Measurements from ENCODE around the gene TMEM87B. TPM values are rescaled to one million over a fixed set of nuclear protein-coding genes. Genes with fewer than 3 reads are reported as not detected.
"Not testable (repeated sequence)": the region's sequence is repeated elsewhere in the genome, so short reads cannot be mapped to it uniquely, and the experiment has no call there.

The TMEM87B gene
- total and polyA plus RNA-seq, 9 donors: 7.1 to 23.8 (median 13.2) TPM

GRCh38 chr2:112137516-112138158 is 82.6 kb downstream of the TMEM87B start:
- DNase-seq: no peak
- H3K27ac ChIP-seq: no peak overlapping the region

GRCh38 chr2:112138159-112139032 is 83.3 kb downstream of the TMEM87B start, which contains the start of gene FBLN7:
TSS of gene FBLN7 (plus strand) at chr2:112138385. CDS start at chr2:112138656, 271 bp downstream.
- no peaks in the 10 kb centered on the region for H3K36me3 ChIP-seq
- H3K4me1 ChIP-seq (ENCODE audit: insufficient read depth): no peaks in the 10 kb centered on the region
- H3K27me3 ChIP-seq: no peaks in the 10 kb centered on the region
- intact Hi-C loops (cut with DNase I): no loop called here
- 1% methylated on average over 48 to 84 of the region's 84 CpGs for WGBS, 3 donors
- no peak within 1 kb of the TSS for H3K27ac ChIP-seq
- no peak for TF ChIP-seq POLR2A (IDR thresholded peaks at IDR 0.05)
- no peak for TF ChIP-seq CTCF (IDR thresholded peaks at IDR 0.05)
- no peak for TF ChIP-seq EP300 (IDR thresholded peaks at IDR 0.05)
- DNase-seq: no peak
- H3K9me3 ChIP-seq: peaks cover 0 to 8% of the 10 kb centered on the region in 2 donors
- H3K4me3 ChIP-seq: peak within 1 kb of the TSS; percentile 41

More at GRCh38 chr2:112137516-112138158, 82.6 kb downstream of the TMEM87B start:
- intact Hi-C loops (cut with DNase I): no loop called here
- 28 to 37% (median 32%) methylated on average over 15 of the region's 15 CpGs for WGBS, 3 donors
- H3K4me3 ChIP-seq: peak overlapping the region; percentile 41
- peaks cover 0 to 8% of the 10 kb centered on the region in 2 donors for H3K9me3 ChIP-seq
- no peaks in the 10 kb centered on the region for H3K4me1 ChIP-seq (ENCODE audit: insufficient read depth)
- no peaks in the 10 kb centered on the region for H3K27me3 ChIP-seq
- no peaks in the 10 kb centered on the region for H3K36me3 ChIP-seq
- no peak for TF ChIP-seq EP300 (IDR thresholded peaks at IDR 0.05)
- no peak for TF ChIP-seq CTCF (IDR thresholded peaks at IDR 0.05)
- TF ChIP-seq POLR2A (IDR thresholded peaks at IDR 0.05): no peak

- H3K9me3 ChIP-seq; H3K27me3 ChIP-seq; H3K36me3 ChIP-seq; DNase-seq; intact Hi-C loops (cut with DNase I); H3K27ac ChIP-seq; H3K4me1 ChIP-seq (ENCODE audit: insufficient read depth); H3K4me3 ChIP-seq: not testable (repeated sequence)
- 0 to 12% (median 4%) methylated on average over 5 to 11 of the region's 32 CpGs for WGBS, 3 donors
Measured at GRCh38 chr2:112139033-112139614, 84.1 kb downstream of the TMEM87B start.

GRCh38 chr2:112139661-112140204 is 84.7 kb downstream of the TMEM87B start:
- H3K36me3 ChIP-seq; H3K4me1 ChIP-seq (ENCODE audit: insufficient read depth); H3K27me3 ChIP-seq; H3K27ac ChIP-seq; H3K9me3 ChIP-seq; DNase-seq; intact Hi-C loops (cut with DNase I); H3K4me3 ChIP-seq: not testable (repeated sequence)
- 1 to 21% (median 1%) methylated on average over 19 to 31 of the region's 38 CpGs for WGBS, 3 donors

- no peak for DNase-seq
- Histone ChIP-seq H3K4me3 (no peak overlapping the region), H3K9me3 (peaks cover 0 to 8% of the 10 kb centered on the region in 2 donors), H3K4me1 (ENCODE audit: insufficient read depth) (no peaks in the 10 kb centered on the region), H3K27ac (no peak overlapping the region), H3K27me3 (no peaks in the 10 kb centered on the region), H3K36me3 (no peaks in the 10 kb centered on the region)
- TF ChIP-seq POLR2A (IDR thresholded peaks at IDR 0.05) (no peak), EP300 (IDR thresholded peaks at IDR 0.05) (no peak), CTCF (IDR thresholded peaks at IDR 0.05) (no peak)
- intact Hi-C loops (cut with DNase I): no loop called here
- WGBS, 3 donors: 11 to 38% (median 22%) methylated on average over 30 of the region's 30 CpGs
Measured at GRCh38 chr2:112140205-112140802, 85.2 kb downstream of the TMEM87B start.

Measured in ovary (tissue), 9 donors.